Measurements from ENCODE around the gene VOPP1.

The VOPP1 gene

GRCh38 chr7:55436457-55436856 lies 135.8 kb downstream of the VOPP1 start:
- H3K9me2 ChIP-seq (replicated peaks; ENCODE audit: low read depth, low read length), result no peaks in the 10 kb centered on the region
- no peak overlapping the region for H3K9ac ChIP-seq (ENCODE audit: low read depth, low read length, poor library complexity, severe bottlenecking)
- no peak for TF ChIP-seq EZH2phosphoT487 (IDR thresholded peaks at IDR 0.05; ENCODE audit: borderline replicate concordance)
- no peak for TF ChIP-seq CTCF (conservative IDR thresholded peaks at IDR 0.05; ENCODE audit: low read length)
- no peak overlapping the region for H3K4me3 ChIP-seq (ENCODE audit: low read length, poor library complexity, severe bottlenecking)
- H3K4me2 ChIP-seq (ENCODE audit: low read depth, low read length, poor library complexity, severe bottlenecking), result no peak overlapping the region
- H3K9me3 ChIP-seq (ENCODE audit: insufficient read depth, low read depth, low read length), result no peaks in the 10 kb centered on the region
- no peaks in the 10 kb centered on the region for H4K20me1 ChIP-seq (ENCODE audit: insufficient read depth, low read length, poor library complexity, severe bottlenecking)
- no peaks in the 10 kb centered on the region for H3F3A ChIP-seq (ENCODE audit: low read depth)
- H2AFZ ChIP-seq (ENCODE audit: low read length), result no peak overlapping the region
- no peaks in the 10 kb centered on the region for H3K79me2 ChIP-seq (ENCODE audit: insufficient read depth, low read length)
- H3K4me1 ChIP-seq (ENCODE audit: insufficient read depth, low read length, poor library complexity, severe bottlenecking), result no peaks in the 10 kb centered on the region
- H3K27me3 ChIP-seq (ENCODE audit: insufficient read depth, low read length, poor library complexity, severe bottlenecking), result no peaks in the 10 kb centered on the region
- no peaks in the 10 kb centered on the region for H3K36me3 ChIP-seq (ENCODE audit: insufficient read depth, low read length)

GRCh38 chr7:55435466-55435865 lies 136.8 kb downstream of the VOPP1 start:
- no peak overlapping the region for H3K4me2 ChIP-seq (ENCODE audit: low read depth, low read length, poor library complexity, severe bottlenecking)
- no peak for TF ChIP-seq CTCF (conservative IDR thresholded peaks at IDR 0.05; ENCODE audit: low read length)
- TF ChIP-seq EZH2phosphoT487 (IDR thresholded peaks at IDR 0.05; ENCODE audit: borderline replicate concordance), result no peak

GRCh38 chr7:55432939-55433784 lies 139.1 kb downstream of the VOPP1 start:
- Histone ChIP-seq H3K9me2 (replicated peaks; ENCODE audit: low read depth, low read length) (no peaks in the 10 kb centered on the region), H3K9me3 (ENCODE audit: insufficient read depth, low read depth, low read length) (no peaks in the 10 kb centered on the region), H3K4me1 (ENCODE audit: insufficient read depth, low read length, poor library complexity, severe bottlenecking) (no peaks in the 10 kb centered on the region), H2AFZ (ENCODE audit: low read length) (no peak overlapping the region), H3K4me2 (ENCODE audit: low read depth, low read length, poor library complexity, severe bottlenecking) (no peak overlapping the region), H3F3A (ENCODE audit: low read depth) (no peaks in the 10 kb centered on the region), H3K9ac (ENCODE audit: low read depth, low read length, poor library complexity, severe bottlenecking) (no peak overlapping the region), H3K4me3 (ENCODE audit: low read length, poor library complexity, severe bottlenecking) (no peak overlapping the region), H4K20me1 (ENCODE audit: insufficient read depth, low read length, poor library complexity, severe bottlenecking) (no peaks in the 10 kb centered on the region), H3K27me3 (ENCODE audit: insufficient read depth, low read length, poor library complexity, severe bottlenecking) (no peaks in the 10 kb centered on the region), H3K79me2 (ENCODE audit: insufficient read depth, low read length) (no peaks in the 10 kb centered on the region), H3K36me3 (ENCODE audit: insufficient read depth, low read length) (no peaks in the 10 kb centered on the region)
- TF ChIP-seq EZH2phosphoT487 (IDR thresholded peaks at IDR 0.05; ENCODE audit: borderline replicate concordance) (no peak), CTCF (conservative IDR thresholded peaks at IDR 0.05; ENCODE audit: low read length) (peak; percentile 67)

More at GRCh38 chr7:55435466-55435865, 136.8 kb downstream of the VOPP1 start:
- Histone ChIP-seq H3K9me2 (replicated peaks; ENCODE audit: low read depth, low read length) (no peaks in the 10 kb centered on the region), H3K27me3 (ENCODE audit: insufficient read depth, low read length, poor library complexity, severe bottlenecking) (no peaks in the 10 kb centered on the region), H3F3A (ENCODE audit: low read depth) (no peaks in the 10 kb centered on the region), H2AFZ (ENCODE audit: low read length) (no peak overlapping the region), H3K4me1 (ENCODE audit: insufficient read depth, low read length, poor library complexity, severe bottlenecking) (no peaks in the 10 kb centered on the region), H3K9ac (ENCODE audit: low read depth, low read length, poor library complexity, severe bottlenecking) (no peak overlapping the region), H3K36me3 (ENCODE audit: insufficient read depth, low read length) (no peaks in the 10 kb centered on the region), H3K79me2 (ENCODE audit: insufficient read depth, low read length) (no peaks in the 10 kb centered on the region), H4K20me1 (ENCODE audit: insufficient read depth, low read length, poor library complexity, severe bottlenecking) (no peaks in the 10 kb centered on the region), H3K9me3 (ENCODE audit: insufficient read depth, low read depth, low read length) (no peaks in the 10 kb centered on the region), H3K4me3 (ENCODE audit: low read length, poor library complexity, severe bottlenecking) (no peak overlapping the region)
